GM15510 (cell line): ENCODE data around the gene VSIG10L.

ENCODE experiments used
- POLR2A ChIP-seq: IDR thresholded peaks from 3 replicates; pipeline ENCODE4 v1.6.1; 2011; ENCODE audit warnings: borderline replicate concordance; ENCODE audit not compliant: insufficient read length; ENCODE audit errors: extremely low read depth

The VSIG10L gene

GRCh38 chr19:51293571-51294210, 48.2 kb downstream of the VSIG10L start:
- no peak for TF ChIP-seq POLR2A

GRCh38 chr19:51292971-51293370, 49.0 kb downstream of the VSIG10L start:
- no peak for TF ChIP-seq POLR2A

DNA sequence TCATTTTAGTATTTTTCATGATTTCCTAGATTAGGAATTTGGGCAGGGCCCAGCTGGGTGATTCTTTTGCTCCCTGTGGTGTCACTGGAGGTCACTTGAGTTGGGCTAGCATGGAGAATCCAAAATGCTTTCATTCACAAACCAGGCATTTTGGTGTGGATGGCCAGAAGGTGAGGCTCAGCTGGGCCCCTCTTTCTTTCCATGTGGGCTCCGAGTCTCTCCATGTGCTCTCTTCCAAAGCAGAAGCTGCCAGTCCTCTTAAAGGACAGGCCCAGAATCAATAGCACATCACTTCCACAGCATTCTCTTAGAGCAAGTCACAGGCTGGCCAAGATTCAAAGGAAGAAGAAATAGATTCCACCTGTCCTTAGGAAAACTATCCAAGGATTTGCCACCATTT, 52.3 kb downstream of the VSIG10L start:
- TF ChIP-seq POLR2A = no peak

GRCh38 chr19:51285682-51286081, 56.3 kb downstream of the VSIG10L start:
- TF ChIP-seq POLR2A = no peak

DNA sequence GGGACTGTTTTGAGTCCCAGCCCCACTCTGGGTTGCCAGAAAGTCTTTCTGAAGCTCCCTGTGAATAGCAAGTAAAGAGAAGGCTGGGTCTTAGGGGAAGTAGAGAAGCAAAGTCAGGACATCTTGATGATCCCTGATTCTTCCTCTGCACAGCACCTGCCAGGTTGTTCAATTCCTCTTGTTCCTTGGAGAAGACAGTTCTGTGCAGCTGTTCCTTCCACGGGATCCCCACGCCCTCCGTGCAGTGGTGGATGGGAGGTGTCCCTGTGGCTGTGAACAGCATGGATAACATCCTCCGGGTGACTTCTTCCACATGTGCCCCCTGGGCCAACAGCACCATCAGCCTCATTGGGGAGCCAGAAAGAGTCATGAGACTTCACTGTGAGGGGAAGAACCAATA, 59.6 kb downstream of the VSIG10L start:
- TF ChIP-seq POLR2A = no peak
